BLaER1 (cell line): ENCODE measurements around the gene NTM.
A peak's percentile ranks its signal among the peaks of the same experiment; 100 is the strongest.
"Not testable (repeated sequence)": the region's sequence is repeated elsewhere in the genome, so short reads cannot be mapped to it uniquely, and the experiment has no call there.

Experiments
- H3K27ac ChIP-seq: shearing (Covaris generic); formaldehyde crosslinking; 2 replicates; pipeline ENCODE4 v1.8.1; 2022
- H3K27me3 ChIP-seq: shearing (Covaris generic); formaldehyde crosslinking; 2 replicates; pipeline ENCODE4 v1.8.1; 2022
- H3K36me3 ChIP-seq: shearing (Covaris generic); formaldehyde crosslinking; 2 replicates; pipeline ENCODE4 v1.8.1; 2022
- H3K4me1 ChIP-seq: shearing (Covaris generic); formaldehyde crosslinking; 2 replicates; pipeline ENCODE4 v1.8.1; 2022
- H3K4me2 ChIP-seq: shearing (Covaris generic); formaldehyde crosslinking; 2 replicates; pipeline ENCODE4 v1.8.1; 2022
- H3K4me3 ChIP-seq: shearing (Covaris generic); formaldehyde crosslinking; 2 replicates; pipeline ENCODE4 v1.8.1; 2022
- H3K9ac ChIP-seq: shearing (Covaris generic); formaldehyde crosslinking; 2 replicates; pipeline ENCODE4 v1.8.1; 2022
- H3K9me3 ChIP-seq: shearing (Covaris generic); formaldehyde crosslinking; 2 replicates; pipeline ENCODE4 v1.8.1; 2022
- H4K20me1 ChIP-seq: shearing (Covaris generic); formaldehyde crosslinking; 2 replicates; pipeline ENCODE4 v1.8.1; 2022
- Cebpa-rat ChIP-seq: shearing (Covaris generic); IDR thresholded peaks from 2 replicates; pipeline ENCODE4 v1.8.1; 2022

Gene NTM

GRCh38 chr11:131413217-131413616, 42.8 kb downstream of the NTM start:
- H3K27ac ChIP-seq = no peak overlapping the region
- no peaks in the 10 kb centered on the region for H3K9me3 ChIP-seq
- H3K36me3 ChIP-seq = no peaks in the 10 kb centered on the region
- H3K4me3 ChIP-seq = no peak overlapping the region
- H3K27me3 ChIP-seq = no peaks in the 10 kb centered on the region
- no peak overlapping the region for H3K9ac ChIP-seq
- no peak for TF ChIP-seq Cebpa-rat
- H3K4me2 ChIP-seq = no peak overlapping the region
- no peaks in the 10 kb centered on the region for H4K20me1 ChIP-seq
- H3K4me1 ChIP-seq = no peaks in the 10 kb centered on the region

GRCh38 chr11:131418189-131418588, 47.8 kb downstream of the NTM start:
- no peak overlapping the region for H3K4me3 ChIP-seq
- no peak overlapping the region for H3K9ac ChIP-seq
- H3K9me3 ChIP-seq = no peaks in the 10 kb centered on the region
- peaks cover 4% of the 10 kb centered on the region; the same call in 1 of the 2 replicates for H3K27me3 ChIP-seq
- TF ChIP-seq Cebpa-rat = no peak
- no peaks in the 10 kb centered on the region for H3K4me1 ChIP-seq
- no peaks in the 10 kb centered on the region for H3K36me3 ChIP-seq
- H3K27ac ChIP-seq = no peak overlapping the region
- no peaks in the 10 kb centered on the region for H4K20me1 ChIP-seq
- H3K4me2 ChIP-seq = no peak overlapping the region

GRCh38 chr11:131421066-131421855, 50.8 kb downstream of the NTM start:
- no peaks in the 10 kb centered on the region for H4K20me1 ChIP-seq
- peaks cover 4% of the 10 kb centered on the region; the same call in 1 of the 2 replicates for H3K27me3 ChIP-seq
- H3K4me3 ChIP-seq = no peak overlapping the region
- H3K36me3 ChIP-seq = no peaks in the 10 kb centered on the region
- no peak overlapping the region for H3K9ac ChIP-seq
- no peaks in the 10 kb centered on the region for H3K4me1 ChIP-seq
- no peak for TF ChIP-seq Cebpa-rat
- H3K9me3 ChIP-seq = no peaks in the 10 kb centered on the region
- no peak overlapping the region for H3K27ac ChIP-seq
- H3K4me2 ChIP-seq = no peak overlapping the region

GRCh38 chr11:131422029-131422428, 51.6 kb downstream of the NTM start:
- no peaks in the 10 kb centered on the region for H4K20me1 ChIP-seq
- no peak for TF ChIP-seq Cebpa-rat
- no peaks in the 10 kb centered on the region for H3K9me3 ChIP-seq
- H3K27me3 ChIP-seq = peaks cover 4% of the 10 kb centered on the region; the same call in 1 of the 2 replicates
- no peaks in the 10 kb centered on the region for H3K36me3 ChIP-seq
- no peaks in the 10 kb centered on the region for H3K4me1 ChIP-seq
- no peak overlapping the region for H3K27ac ChIP-seq
- H3K4me2 ChIP-seq = no peak overlapping the region
- H3K4me3 ChIP-seq = no peak overlapping the region
- H3K9ac ChIP-seq = no peak overlapping the region

- Histone ChIP-seq H3K4me2 (no peak overlapping the region), H4K20me1 (no peaks in the 10 kb centered on the region), H3K9ac (no peak overlapping the region), H3K4me1 (no peaks in the 10 kb centered on the region), H3K27me3 (peaks cover 4% of the 10 kb centered on the region; the same call in 1 of the 2 replicates), H3K9me3 (no peaks in the 10 kb centered on the region), H3K27ac (no peak overlapping the region), H3K4me3 (no peak overlapping the region), H3K36me3 (no peaks in the 10 kb centered on the region)
- TF ChIP-seq Cebpa-rat = no peak
Observed at GRCh38 chr11:131422496-131422895, 52.1 kb downstream of the NTM start.

GRCh38 chr11:131423688-131424087, 53.3 kb downstream of the NTM start:
- H3K27ac ChIP-seq = no peak overlapping the region
- no peak overlapping the region for H3K4me3 ChIP-seq
- no peaks in the 10 kb centered on the region for H3K4me1 ChIP-seq
- H3K9me3 ChIP-seq = no peaks in the 10 kb centered on the region
- no peaks in the 10 kb centered on the region for H3K36me3 ChIP-seq
- H3K4me2 ChIP-seq = no peak overlapping the region
- no peaks in the 10 kb centered on the region for H4K20me1 ChIP-seq
- no peak overlapping the region for H3K9ac ChIP-seq
- peaks cover 4% of the 10 kb centered on the region; the same call in 1 of the 2 replicates for H3K27me3 ChIP-seq
- no peak for TF ChIP-seq Cebpa-rat

GRCh38 chr11:131424257-131424876, 54.0 kb downstream of the NTM start:
- H4K20me1 ChIP-seq, H3K4me3 ChIP-seq, H3K4me2 ChIP-seq, H3K36me3 ChIP-seq, H3K9me3 ChIP-seq, H3K9ac ChIP-seq, H3K4me1 ChIP-seq, H3K27ac ChIP-seq, H3K27me3 ChIP-seq: not testable (repeated sequence)

- H3K4me1 ChIP-seq = no peaks in the 10 kb centered on the region
- H3K9me3 ChIP-seq = no peaks in the 10 kb centered on the region
- no peaks in the 10 kb centered on the region for H3K36me3 ChIP-seq
- no peaks in the 10 kb centered on the region for H4K20me1 ChIP-seq
- peaks cover 3% of the 10 kb centered on the region; the same call in 1 of the 2 replicates for H3K27me3 ChIP-seq
- no peak for TF ChIP-seq Cebpa-rat
- H3K27ac ChIP-seq = no peak overlapping the region
- H3K4me2 ChIP-seq = no peak overlapping the region
- no peak overlapping the region for H3K9ac ChIP-seq
- H3K4me3 ChIP-seq = no peak overlapping the region
Observed at GRCh38 chr11:131425285-131425684, 54.9 kb downstream of the NTM start.

- Histone ChIP-seq H3K4me1 (peaks cover 8% of the 10 kb centered on the region), H3K9me3 (no peaks in the 10 kb centered on the region), H3K27me3 (no peaks in the 10 kb centered on the region), H3K27ac (no peak overlapping the region), H3K36me3 (no peaks in the 10 kb centered on the region), H3K4me2 (no peak overlapping the region), H4K20me1 (no peaks in the 10 kb centered on the region), H3K9ac (no peak overlapping the region), H3K4me3 (no peak overlapping the region)
- TF ChIP-seq Cebpa-rat = no peak
Observed at GRCh38 chr11:131428853-131429252, 58.4 kb downstream of the NTM start.

- Histone ChIP-seq H3K9ac (no peak overlapping the region), H4K20me1 (no peaks in the 10 kb centered on the region), H3K4me2 (peak overlapping the region; percentile 26), H3K4me3 (no peak overlapping the region), H3K9me3 (no peaks in the 10 kb centered on the region), H3K4me1 (peaks cover 8% of the 10 kb centered on the region), H3K27me3 (no peaks in the 10 kb centered on the region), H3K36me3 (no peaks in the 10 kb centered on the region), H3K27ac (no peak overlapping the region)
- no peak for TF ChIP-seq Cebpa-rat
Observed at GRCh38 chr11:131430473-131431208, 60.2 kb downstream of the NTM start.
